PC-3 (cell line): ENCODE measurements around the gene SENP8. TPM values are rescaled to one million over a fixed set of nuclear protein-coding genes. Genes with fewer than 3 reads are reported as not detected.
"Not testable (repeated sequence)": the region's sequence is repeated elsewhere in the genome, so short reads cannot be mapped to it uniquely, and the experiment has no call there.

Experiments used
- ATAC-seq: fragments of 200-7000 bp; cut with Tn5 transposase; 2 replicates; pipeline ENCODE4 v1.9.1; 2020; ENCODE audit warnings: mild to moderate bottlenecking, moderate library complexity
- BruUV-seq: library from RNA; stranded (reverse); fragments of 400-500 nt; replicated peaks from 2 replicates; lab custom pipeline; 2021; lab: Mats Ljungman, UMichigan
- CTCF ChIA-PET: fragments of 300-600 bp; sonication (Branson Sonifier 250); formaldehyde crosslinking; loops from one replicate; lab custom pipeline; 2022; ENCODE audit warnings: antibody characterized with exemption; lab: Charles Lee
- POLR2A ChIA-PET: fragments of 300-600 bp; sonication (Branson Sonifier 250); formaldehyde crosslinking; loops from one replicate; lab custom pipeline; 2022; ENCODE audit warnings: antibody characterized with exemption; ENCODE audit not compliant: unreplicated experiment; lab: Charles Lee
- DNase-seq: peaks from one replicate; pipeline ENCODE4 v3.0.0-alpha.2; 2015
- H2AFZ ChIP-seq: fragments of 300-600 bp; sonication (generic); 2 replicates; pipeline ENCODE4 v1.6.0; 2016; ENCODE audit warnings: antibody characterized with exemption, low read length
- H3F3A ChIP-seq: fragments of 300-600 bp; sonication (generic); one replicate; pipeline ENCODE4 v1.6.0; 2017; ENCODE audit warnings: antibody characterized with exemption, low read length, control low read depth, mild to moderate bottlenecking; ENCODE audit not compliant: unreplicated experiment
- H3K27ac ChIP-seq: fragments of 300-600 bp; sonication (generic); 2 replicates; pipeline ENCODE4 v1.5.1; 2016; ENCODE audit warnings: mild to moderate bottlenecking, low read length
- H3K27me3 ChIP-seq: fragments of 300-600 bp; sonication (generic); 2 replicates; pipeline ENCODE4 v1.6.1; 2016; ENCODE audit warnings: low read length, mixed read lengths
- H3K36me3 ChIP-seq: fragments of 300-600 bp; sonication (generic); 2 replicates; pipeline ENCODE4 v1.6.1; 2016; ENCODE audit warnings: low read depth, mixed run types, low read length, mixed read lengths
- H3K4me1 ChIP-seq: fragments of 300-600 bp; sonication (generic); 2 replicates; pipeline ENCODE4 v1.5.1; 2016; ENCODE audit warnings: low read length; ENCODE audit not compliant: insufficient read depth
- H3K4me2 ChIP-seq: fragments of 300-600 bp; sonication (generic); 2 replicates; pipeline ENCODE4 v1.6.0; 2016; ENCODE audit warnings: low read length
- H3K4me3 ChIP-seq: fragments of 300-600 bp; sonication (generic); 2 replicates; pipeline ENCODE4 v1.5.1; 2016; ENCODE audit warnings: mild to moderate bottlenecking, low read length, mixed read lengths
- H3K79me2 ChIP-seq: fragments of 300-600 bp; sonication (generic); 2 replicates; pipeline ENCODE4 v1.6.1; 2017; ENCODE audit warnings: low read length, mixed read lengths
- H3K9ac ChIP-seq: fragments of 300-600 bp; sonication (generic); 2 replicates; pipeline ENCODE4 v1.6.0; 2016; ENCODE audit warnings: mild to moderate bottlenecking, low read length
- H3K9me2 ChIP-seq: fragments of 300-600 bp; sonication (generic); replicated peaks from 2 replicates; pipeline ENCODE4 v1.6.1; 2016; ENCODE audit warnings: mixed run types, low read length, mixed read lengths
- H3K9me3 ChIP-seq: fragments of 300-600 bp; sonication (generic); 2 replicates; pipeline ENCODE4 v1.6.1; 2016; ENCODE audit warnings: low read length, mixed read lengths
- H4K20me1 ChIP-seq: fragments of 300-600 bp; sonication (generic); 2 replicates; pipeline ENCODE4 v1.6.1; 2016; ENCODE audit warnings: low read length, mixed read lengths
- EZH2 ChIP-seq: fragments of 300-600 bp; sonication (generic); IDR thresholded peaks from one replicate; pipeline ENCODE4 v1.6.1; 2017; ENCODE audit warnings: antibody characterized with exemption, mild to moderate bottlenecking, low read length; ENCODE audit not compliant: unreplicated experiment
- EZH2phosphoT487 ChIP-seq: fragments of 300-600 bp; sonication (generic); IDR thresholded peaks from 2 replicates; pipeline ENCODE4 v1.6.1; 2018; ENCODE audit warnings: mild to moderate bottlenecking, antibody characterized with exemption, low read length, borderline replicate concordance
- intact Hi-C: fragments of 100-400 bp; cut with micrococcal nuclease; formaldehyde crosslinking; loops from 2 replicates; pipeline ENCODE4 v1.9.0; 2023
- total RNA-seq: library from RNA; depleted of rRNA; stranded (reverse); fragments of >200 nt; gene quantifications from 2 replicates; pipeline ENCODE4 v1.2.3, GENCODE V29; 2014
- TF ChIP-seq, protein P1 (sequence below): fragments of 300-600 bp; sonication (generic); conservative IDR thresholded peaks from 2 replicates; pipeline ENCODE4 v1.5.1; 2017; ENCODE audit warnings: antibody characterized with exemption, low read depth, mild to moderate bottlenecking, low read length

SENP8 gene
- total RNA-seq, 1 experiment from 2014 or later: 4.2 TPM

DNA sequence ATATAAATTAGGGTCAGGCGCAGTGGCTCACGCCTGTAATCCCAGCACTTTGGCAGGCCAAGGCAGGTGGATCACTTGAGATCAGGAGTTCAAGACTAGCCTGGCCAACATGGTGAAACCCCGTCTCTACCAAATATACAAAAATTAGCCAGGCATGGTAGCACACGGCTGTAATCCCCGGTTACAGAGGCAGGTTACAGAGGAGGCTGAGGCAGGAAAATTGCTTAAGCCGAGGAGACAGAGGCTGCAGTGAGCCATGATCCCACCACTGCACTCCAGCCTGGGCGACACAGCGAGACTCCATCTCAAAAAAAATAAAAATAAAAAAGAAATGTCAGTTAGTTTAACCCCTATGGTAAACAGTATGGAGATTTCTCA, 46.8 kb upstream of the SENP8 start:
- H3K27ac ChIP-seq, H4K20me1 ChIP-seq, H3F3A ChIP-seq, BruUV-seq, H3K4me2 ChIP-seq, H3K4me1 ChIP-seq, H3K27me3 ChIP-seq, DNase-seq, intact Hi-C loops, ATAC-seq, H3K9ac ChIP-seq, H3K79me2 ChIP-seq, H3K9me3 ChIP-seq, H3K9me2 ChIP-seq, H3K4me3 ChIP-seq, H2AFZ ChIP-seq, POLR2A ChIA-PET, H3K36me3 ChIP-seq, CTCF ChIA-PET: not testable (repeated sequence)

DNA sequence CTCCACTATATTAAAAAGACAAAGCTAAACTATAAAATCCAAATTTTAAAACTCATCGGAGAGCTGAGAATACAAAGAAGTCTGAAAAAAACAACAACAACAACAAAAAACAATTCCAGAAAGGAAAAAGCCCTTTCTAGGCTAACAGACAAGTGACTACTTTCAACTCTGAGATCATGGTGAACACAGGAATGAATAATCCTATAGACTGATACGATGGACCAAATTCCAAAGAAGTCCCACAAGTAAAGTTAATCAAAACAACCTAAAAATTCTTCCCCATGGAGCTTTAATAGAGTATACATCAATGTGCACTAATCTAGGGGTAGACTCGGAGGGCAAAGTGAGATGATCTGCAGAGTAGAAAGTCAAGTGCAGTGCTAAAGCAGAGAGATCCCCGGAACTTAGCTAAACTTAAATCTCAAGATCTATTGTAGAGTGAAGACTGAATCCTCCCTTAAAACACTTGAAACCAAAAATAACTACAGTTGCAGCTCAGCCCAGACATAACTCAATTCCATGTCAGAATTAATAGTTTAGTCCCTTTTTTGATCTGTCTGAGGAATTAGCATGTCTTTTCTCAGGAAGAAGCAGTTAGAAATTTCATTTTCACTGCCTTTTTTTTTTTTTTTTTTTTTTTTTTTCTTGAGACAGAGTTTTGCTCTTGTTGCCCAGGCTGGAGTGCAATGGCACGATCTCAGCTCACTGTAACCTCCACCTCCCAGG, 43.7 kb upstream of the SENP8 start:
- Histone ChIP-seq H3K9me2 (no peaks in the 10 kb centered on the region), H3K79me2 (no peaks in the 10 kb centered on the region), H3K27me3 (no peaks in the 10 kb centered on the region), H3K4me3 (no peak overlapping the region), H3K9ac (no peak overlapping the region), H3K27ac (no peak overlapping the region), H3K4me1 (no peaks in the 10 kb centered on the region), H3K36me3 (no peaks in the 10 kb centered on the region), H3K4me2 (no peak overlapping the region), H4K20me1 (no peaks in the 10 kb centered on the region), H3F3A (no peaks in the 10 kb centered on the region), H3K9me3 (no peaks in the 10 kb centered on the region), H2AFZ (no peak overlapping the region)
- no TSS peak for BruUV-seq
- ChIA-PET CTCF (no interaction called here), POLR2A (no interaction called here)
- DNase-seq (no peak), ATAC-seq (no peak)
- TF ChIP-seq EZH2phosphoT487 (no peak), EZH2 (no peak)
- TF ChIP-seq, protein P1, sequence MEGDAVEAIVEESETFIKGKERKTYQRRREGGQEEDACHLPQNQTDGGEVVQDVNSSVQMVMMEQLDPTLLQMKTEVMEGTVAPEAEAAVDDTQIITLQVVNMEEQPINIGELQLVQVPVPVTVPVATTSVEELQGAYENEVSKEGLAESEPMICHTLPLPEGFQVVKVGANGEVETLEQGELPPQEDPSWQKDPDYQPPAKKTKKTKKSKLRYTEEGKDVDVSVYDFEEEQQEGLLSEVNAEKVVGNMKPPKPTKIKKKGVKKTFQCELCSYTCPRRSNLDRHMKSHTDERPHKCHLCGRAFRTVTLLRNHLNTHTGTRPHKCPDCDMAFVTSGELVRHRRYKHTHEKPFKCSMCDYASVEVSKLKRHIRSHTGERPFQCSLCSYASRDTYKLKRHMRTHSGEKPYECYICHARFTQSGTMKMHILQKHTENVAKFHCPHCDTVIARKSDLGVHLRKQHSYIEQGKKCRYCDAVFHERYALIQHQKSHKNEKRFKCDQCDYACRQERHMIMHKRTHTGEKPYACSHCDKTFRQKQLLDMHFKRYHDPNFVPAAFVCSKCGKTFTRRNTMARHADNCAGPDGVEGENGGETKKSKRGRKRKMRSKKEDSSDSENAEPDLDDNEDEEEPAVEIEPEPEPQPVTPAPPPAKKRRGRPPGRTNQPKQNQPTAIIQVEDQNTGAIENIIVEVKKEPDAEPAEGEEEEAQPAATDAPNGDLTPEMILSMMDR: no peak
- intact Hi-C loops: no loop called here

DNA sequence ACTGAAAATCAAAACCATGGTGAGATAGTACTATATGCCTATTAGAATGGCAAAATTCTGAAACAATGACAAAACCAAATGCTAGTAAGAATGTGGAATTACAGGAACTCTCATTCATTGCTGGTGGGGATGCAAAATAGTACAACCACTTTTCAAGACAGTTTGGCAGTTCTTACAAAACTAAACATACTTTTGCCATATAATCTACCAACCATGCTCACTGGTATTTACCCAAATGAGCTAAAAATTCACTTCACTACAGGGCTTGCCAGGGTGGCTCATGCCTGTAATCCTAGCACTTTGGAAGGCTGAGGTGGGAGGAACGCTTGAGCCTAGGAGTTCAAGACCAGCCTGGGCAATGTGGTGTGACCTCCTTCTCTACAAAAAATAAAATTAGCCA, 40.3 kb upstream of the SENP8 start:
- no peaks in the 10 kb centered on the region for H3K79me2 ChIP-seq
- no peak for ATAC-seq
- H2AFZ ChIP-seq: no peak overlapping the region
- no peaks in the 10 kb centered on the region for H3K9me2 ChIP-seq
- H3K27me3 ChIP-seq: no peaks in the 10 kb centered on the region
- POLR2A ChIA-PET: no interaction called here
- H3K9ac ChIP-seq: no peak overlapping the region
- DNase-seq: no peak
- CTCF ChIA-PET: no interaction called here
- BruUV-seq: no TSS peak
- no peak overlapping the region for H3K4me2 ChIP-seq
- H3F3A ChIP-seq: no peaks in the 10 kb centered on the region
- no peaks in the 10 kb centered on the region for H3K36me3 ChIP-seq
- TF ChIP-seq, protein P1: no peak
- TF ChIP-seq EZH2 (no peak), EZH2phosphoT487 (no peak)
- no peaks in the 10 kb centered on the region for H4K20me1 ChIP-seq
- H3K4me3 ChIP-seq: no peak overlapping the region
- no peaks in the 10 kb centered on the region for H3K9me3 ChIP-seq
- no peaks in the 10 kb centered on the region for H3K4me1 ChIP-seq
- intact Hi-C loops: no loop called here
- no peak overlapping the region for H3K27ac ChIP-seq
